HepG2 (cell line): Measurements from ENCODE around the gene EPB41L3. TPM values are rescaled to one million over a fixed set of nuclear protein-coding genes. Genes with fewer than 3 reads are reported as not detected.

ENCODE experiments used
- ATAC-seq: fragments of 200-7000 bp; cut with Tn5 transposase; 3 replicates; pipeline ENCODE4 v1.9.1; 2020; ENCODE audit warnings: mild to moderate bottlenecking, moderate library complexity
- BruUV-seq: library from RNA; stranded (reverse); fragments of 400-500 nt; replicated peaks from 2 replicates; lab custom pipeline; 2021; lab: Mats Ljungman, UMichigan
- CTCF ChIA-PET: fragments of 300-600 bp; formaldehyde crosslinking; extraction: SDS; loops from one replicate; lab custom pipeline; 2021; ENCODE audit warnings: low total read pairs, inconsistent platforms, low intra/inter-chr PET ratio; lab: Yijun Ruan, JAX
- POLR2A ChIA-PET: fragments of 350-600 bp; sonication (Branson Sonifier 250); formaldehyde crosslinking; loops from one replicate; lab custom pipeline; 2020; ENCODE audit warnings: antibody characterized with exemption, inconsistent platforms; lab: Yijun Ruan, JAX
- DNase-seq: peaks from one replicate; pipeline ENCODE4 v3.0.0-alpha.2; 2015; ENCODE audit warnings: low spot score
- FAIRE-seq: peaks from 3 replicates; lab custom pipeline; 2011; peaks lifted over from hg19 to GRCh38; lab: Jason Lieb, UNC
- H2AFZ ChIP-seq: one replicate; pipeline ENCODE4 v1.6.1; 2011; ENCODE audit warnings: low read length, inconsistent platforms
- H3K27ac ChIP-seq: fragments of 300-600 bp; 3 replicates; pipeline ENCODE4 v1.8.0; 2011; ENCODE audit warnings: mixed run types, mild to moderate bottlenecking, mixed read lengths, low read length, inconsistent platforms; ENCODE audit not compliant: insufficient read depth; ENCODE audit errors: extremely low read length
- H3K27me3 ChIP-seq, 2 experiments: fragments of 200-600 bp in 1 of 2; 2 replicates in 1 of 2; 3 replicates in 1 of 2; pipeline versions ENCODE4 v1.6.0 to v1.8.0; 2011; ENCODE audit warnings: low read length in 2 of 2, mild to moderate bottlenecking in 2 of 2, moderate library complexity in 2 of 2, inconsistent platforms in 1 of 2; ENCODE audit not compliant: insufficient read depth in 2 of 2, control insufficient read depth in 1 of 2
- H3K36me3 ChIP-seq, 2 experiments: fragments of 200-600 bp in 1 of 2; replicated peaks in 1 of 2; 2 replicates in 1 of 2; 3 replicates in 1 of 2; pipeline versions ENCODE4 v1.5.1 to v1.8.0; 2011; ENCODE audit warnings: low read length in 2 of 2, inconsistent platforms in 1 of 2; ENCODE audit not compliant: insufficient read depth in 2 of 2, control insufficient read depth in 1 of 2
- H3K4me1 ChIP-seq: 2 replicates; pipeline ENCODE4 v1.5.1; 2012; ENCODE audit warnings: low read length, inconsistent platforms; ENCODE audit not compliant: insufficient read depth
- H3K4me2 ChIP-seq: 2 replicates; pipeline ENCODE4 v1.6.0; 2011; ENCODE audit warnings: low read depth, low read length, inconsistent platforms
- H3K4me3 ChIP-seq, 3 experiments: fragments of 200-600 bp in 1 of 3; sonication (generic), shearing (Covaris generic) in 1 of 3; replicated peaks in 1 of 3; 2 replicates each; pipeline ENCODE4 v1.5.1; 2011 to 2016; ENCODE audit warnings: low read length in 3 of 3, inconsistent platforms in 2 of 3, low read depth in 2 of 3, mild to moderate bottlenecking in 2 of 3, control low read depth in 1 of 3, mixed read lengths in 1 of 3; ENCODE audit not compliant: insufficient read depth in 1 of 3
- H3K79me2 ChIP-seq: one replicate; pipeline ENCODE4 v1.6.1; 2011; ENCODE audit warnings: low read length, inconsistent platforms; ENCODE audit not compliant: insufficient read depth
- H3K9ac ChIP-seq: 2 replicates; pipeline ENCODE4 v1.6.0; 2011; ENCODE audit warnings: mild to moderate bottlenecking, low read depth, low read length, inconsistent platforms; ENCODE audit not compliant: insufficient read depth
- H3K9me3 ChIP-seq: 2 replicates; pipeline ENCODE4 v1.5.1; 2012; ENCODE audit warnings: mild to moderate bottlenecking, low read length
- H4K20me1 ChIP-seq: 2 replicates; pipeline ENCODE4 v1.6.0; 2011; ENCODE audit warnings: inconsistent platforms, mild to moderate bottlenecking, low read length, moderate library complexity; ENCODE audit not compliant: insufficient read depth
- ATF6 ChIP-seq: sonication (generic); formaldehyde crosslinking; conservative IDR thresholded peaks from 2 replicates; pipeline ENCODE4 v1.4.0; 2020; ENCODE audit warnings: missing genetic modification reagents
- MAFF ChIP-seq: IDR thresholded peaks from 2 replicates; pipeline ENCODE4 v1.6.1; 2011; ENCODE audit warnings: low read depth, low read length, improper control_type of control experiment
- NFIC ChIP-seq: IDR thresholded peaks from 2 replicates; pipeline ENCODE4 v1.6.1; 2012; ENCODE audit warnings: mild to moderate bottlenecking, low read length, inconsistent platforms
- PBX2 ChIP-seq: IDR thresholded peaks from 2 replicates; pipeline ENCODE4 v1.6.1; 2016; ENCODE audit warnings: control low read depth
- PREB ChIP-seq: sonication (generic); formaldehyde crosslinking; IDR thresholded peaks from 2 replicates; pipeline ENCODE4 v1.4.0; 2020; ENCODE audit warnings: missing genetic modification reagents
- SKIL ChIP-seq: sonication (generic); formaldehyde crosslinking; IDR thresholded peaks from 2 replicates; pipeline ENCODE4 v1.8.0; 2022; ENCODE audit warnings: missing genetic modification reagents, mild to moderate bottlenecking, moderate library complexity, borderline replicate concordance
- TIGD3 ChIP-seq: sonication (generic); formaldehyde crosslinking; IDR thresholded peaks from 2 replicates; pipeline ENCODE4 v1.5.1; 2020; ENCODE audit warnings: mild to moderate bottlenecking, missing genetic modification reagents, borderline replicate concordance
- ZBTB14 ChIP-seq: sonication (generic); formaldehyde crosslinking; IDR thresholded peaks from 2 replicates; pipeline ENCODE4 v1.4.0; 2020; ENCODE audit warnings: missing genetic modification reagents
- ZNF3 ChIP-seq: IDR thresholded peaks from 2 replicates; pipeline ENCODE4 v1.7.0; 2017; ENCODE audit warnings: inconsistent platforms
- ZNF713 ChIP-seq: sonication (generic); formaldehyde crosslinking; IDR thresholded peaks from 2 replicates; pipeline ENCODE4 v1.4.0; 2020; ENCODE audit warnings: mild to moderate bottlenecking, missing genetic modification reagents
- ZNF777 ChIP-seq: sonication (generic); formaldehyde crosslinking; IDR thresholded peaks from 2 replicates; pipeline ENCODE4 v1.4.0; 2020; ENCODE audit warnings: missing genetic modification reagents
- ZSCAN9 ChIP-seq: IDR thresholded peaks from 2 replicates; pipeline ENCODE4 v1.6.1; 2016; ENCODE audit warnings: borderline replicate concordance
- WGBS: methylation state at CpG from one replicate; pipeline ENCODE4 v1.1.6; 2017; ENCODE audit warnings: low lambda C conversion rate; 5-methylcytosine and 5-hydroxymethylcytosine counted together
- in situ Hi-C: cut with HindIII; loops from 2 replicates; pipeline ENCODE4 v1.10.0; 2017; ENCODE audit warnings: low pct_unique_long_range_greater_than_20kb; ENCODE audit not compliant: extremely low pct_ligation_motif_present
- intact Hi-C: fragments of 100-400 bp; cut with micrococcal nuclease; formaldehyde crosslinking; loops from one replicate; pipeline ENCODE4 v1.10.0; 2022; ENCODE audit not compliant: unreplicated experiment
- polyA plus RNA-seq, 8 experiments: library from polyadenylated mRNA; depleted of rRNA in 3 of 8; stranded (reverse) in 7 of 8; unstranded in 1 of 8; fragments of >200 nt; fragmentation: Illumina TruSeq in 4 of 8; extraction: Trizol in 4 of 8; gene quantifications; 2 replicates each; pipeline versions ENCODE4 v1.2.1 to v1.2.3, GENCODE V29; 2011 to 2016; ENCODE audit warnings: low read depth in 4 of 8, missing spikeins in 1 of 8, mixed read lengths in 1 of 8; ENCODE audit not compliant: insufficient read depth in 1 of 8
- total RNA-seq, 5 experiments: library from RNA; depleted of rRNA; stranded (reverse); fragments of >200 nt; fragmentation: Illumina TruSeq; extraction: Trizol; gene quantifications; 2 replicates each; pipeline ENCODE4 v1.2.3, GENCODE V29; 2016; ENCODE audit warnings: low read depth in 1 of 5

EPB41L3 gene
- total and polyA plus RNA-seq, 2 of the 13 experiments (the other 11 are each of a cell fraction or from before 2014, with no cell fraction given) = not detected

GRCh38 chr18:5365443-5365842 lies 178.4 kb downstream of the EPB41L3 start:
- intact Hi-C loops = no loop called here
- no peak overlapping the region for H2AFZ ChIP-seq
- no TSS peak for BruUV-seq
- ChIA-PET POLR2A (no interaction called here), CTCF (no interaction called here)
- no peak overlapping the region for H3K4me3 ChIP-seq
- no peaks in the 10 kb centered on the region for H3K36me3 ChIP-seq
- FAIRE-seq (no peak), ATAC-seq (no peak), DNase-seq (no peak)
- no peaks in the 10 kb centered on the region for H3K9me3 ChIP-seq
- no peaks in the 10 kb centered on the region for H3K4me1 ChIP-seq
- H3K27ac ChIP-seq = no peak overlapping the region
- H3K4me2 ChIP-seq = no peak overlapping the region
- no peaks in the 10 kb centered on the region for H4K20me1 ChIP-seq
- peaks cover 0 to 17% of the 10 kb centered on the region in 2 experiments; a peak in 2 of 5 replicates for H3K27me3 ChIP-seq
- in situ Hi-C loops = no loop called here
- no peak overlapping the region for H3K9ac ChIP-seq
- 18% methylated on average over 3 of the region's 3 CpGs for WGBS
- H3K79me2 ChIP-seq = no peaks in the 10 kb centered on the region
- TF ChIP-seq PREB (CRISPR knock-in tag) (no peak), TIGD3 (CRISPR knock-in tag) (no peak), NFIC (no peak), MAFF (no peak), ZBTB14 (CRISPR knock-in tag) (no peak), ATF6 (CRISPR knock-in tag) (no peak), ZNF3 (CRISPR knock-in tag) (no peak), ZSCAN9 (CRISPR knock-in tag) (no peak), ZNF777 (CRISPR knock-in tag) (no peak), ZNF713 (no peak), PBX2 (CRISPR knock-in tag) (no peak), SKIL (no peak)
